DMS53 treated with DMSO at 0.1 percent for 48 hours (cell line): ENCODE measurements around the gene ERCC1.
"Not testable (repeated sequence)": the region's sequence is repeated elsewhere in the genome, so short reads cannot be mapped to it uniquely, and the experiment has no call there.

Source experiments
- DNase-seq: peaks from one replicate; lab custom pipeline; 2025; ENCODE audit not compliant: unreplicated experiment; lab: John Stamatoyannopoulos, UW

ERCC1 gene

GRCh38 chr19:45431008-45431407 is 7.3 kb upstream of the ERCC1 start:
- not testable (repeated sequence) for DNase-seq

- DNase-seq, result not testable (repeated sequence)
These were observed 6.2 kb upstream of the ERCC1 start for GRCh38 chr19:45429896-45430295.

DNA sequence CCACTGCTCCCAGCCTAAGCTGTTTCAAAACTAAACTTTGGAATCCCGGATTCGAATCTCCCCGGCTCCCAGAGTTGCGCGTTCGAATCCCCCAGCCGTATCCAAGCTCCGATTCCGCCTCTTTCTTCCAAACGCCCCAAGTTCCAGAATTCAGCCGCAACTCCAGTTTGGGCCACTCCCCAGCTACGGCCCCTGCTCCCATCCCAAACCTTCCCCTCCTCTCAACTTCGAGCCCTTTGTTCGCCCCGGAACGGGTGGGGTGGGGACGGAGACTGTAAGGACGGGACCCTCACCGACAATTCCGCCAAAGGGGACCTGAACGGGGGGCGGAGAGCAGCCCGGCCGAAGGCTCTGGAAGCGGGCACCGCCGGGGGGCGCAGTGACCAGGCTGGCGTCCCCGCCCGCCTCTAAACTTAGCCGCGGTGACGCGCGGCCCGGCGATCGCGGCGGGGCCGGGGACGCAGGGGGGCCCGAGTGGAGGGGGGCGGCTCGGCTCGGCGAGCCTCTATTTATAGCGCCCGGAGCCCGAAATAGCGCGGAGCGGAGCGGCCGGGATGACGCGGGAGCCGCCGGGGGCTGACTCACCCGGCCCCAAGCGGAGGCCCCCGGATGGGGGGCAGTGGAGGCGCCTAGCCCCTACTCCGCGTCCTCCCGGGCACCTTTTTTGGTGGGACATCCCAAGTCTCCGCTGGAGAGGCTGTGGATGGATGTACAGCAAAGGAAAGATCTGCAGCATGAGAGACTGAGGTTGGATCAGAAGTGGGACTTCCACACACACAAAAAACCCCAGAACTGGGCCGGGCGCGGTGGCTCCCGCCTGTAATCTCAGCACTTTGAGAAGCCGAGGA is 4.9 kb upstream of the ERCC1 start:
- no peak for DNase-seq

DNA sequence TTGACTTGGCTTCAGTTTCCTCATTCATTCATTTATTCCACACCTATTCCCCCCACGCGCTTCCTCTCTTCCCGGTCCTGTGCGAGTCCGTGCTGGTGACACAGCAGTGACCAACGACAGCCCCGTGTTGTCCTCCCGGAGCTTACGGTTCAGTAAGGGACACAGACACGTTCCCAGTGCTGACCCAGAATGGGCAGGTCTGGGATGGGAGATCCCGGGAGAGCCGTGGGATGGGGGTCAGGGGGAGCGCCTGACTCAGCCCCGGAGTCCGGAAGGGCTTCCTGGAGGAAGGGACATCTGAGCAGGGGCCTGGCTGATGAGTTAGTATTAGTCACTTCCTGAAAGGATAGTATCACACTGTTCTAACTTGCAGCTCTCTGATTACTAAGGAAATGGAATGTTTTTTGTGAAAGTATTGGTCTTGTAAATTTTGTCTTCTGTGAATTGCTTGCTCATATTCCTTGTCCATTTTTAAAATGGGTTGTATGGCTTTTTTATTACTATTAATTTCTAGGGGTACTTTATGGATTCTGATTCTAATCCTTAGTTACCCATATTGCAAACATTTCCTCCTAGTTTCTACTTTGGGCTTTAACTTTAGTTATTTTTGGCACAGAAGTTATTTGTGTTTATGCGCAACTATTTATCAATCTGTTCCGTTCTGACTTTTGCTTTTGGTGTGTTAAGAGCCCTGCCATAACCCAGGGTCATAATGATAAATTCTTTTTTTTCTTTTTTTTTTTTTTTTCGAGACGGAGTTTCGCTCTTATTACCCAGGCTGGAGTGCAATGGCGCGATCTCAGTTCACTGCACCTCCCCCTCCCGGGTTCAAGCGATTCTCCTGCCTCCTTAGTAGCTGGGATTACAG is 708 bp upstream of the ERCC1 start:
- DNase-seq, result peak; percentile 76

- DNase-seq, result no peak
These were observed 606 bp downstream of the ERCC1 start for GRCh38 chr19:45423033-45423588.

DNA sequence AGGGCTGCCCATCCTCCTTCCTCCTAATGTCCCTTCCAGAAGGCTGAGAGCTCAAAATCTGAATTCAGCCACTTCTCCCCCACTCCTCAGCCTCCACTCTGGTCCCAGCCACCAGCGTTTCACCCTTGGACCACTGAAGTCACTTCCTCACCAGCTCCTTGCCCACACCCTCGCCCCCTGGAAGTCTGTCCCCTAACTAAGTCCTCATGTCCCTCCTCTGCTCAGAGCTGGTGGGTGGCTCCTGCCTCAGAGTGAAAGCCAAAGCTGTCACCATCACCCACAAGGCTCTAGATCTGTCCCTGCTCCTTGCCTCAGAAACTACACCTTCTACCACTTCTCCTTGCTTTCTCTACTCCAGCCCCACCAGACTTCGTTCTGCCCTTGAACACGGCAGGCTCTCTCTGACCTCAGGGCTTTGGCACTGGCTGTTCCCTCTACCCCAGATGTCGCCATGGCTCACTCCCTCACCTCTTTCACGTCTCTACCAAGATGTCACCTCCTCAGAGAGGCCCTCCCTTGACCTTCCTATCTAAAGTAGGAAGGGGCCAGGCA is 1.7 kb downstream of the ERCC1 start:
- no peak for DNase-seq

DNA sequence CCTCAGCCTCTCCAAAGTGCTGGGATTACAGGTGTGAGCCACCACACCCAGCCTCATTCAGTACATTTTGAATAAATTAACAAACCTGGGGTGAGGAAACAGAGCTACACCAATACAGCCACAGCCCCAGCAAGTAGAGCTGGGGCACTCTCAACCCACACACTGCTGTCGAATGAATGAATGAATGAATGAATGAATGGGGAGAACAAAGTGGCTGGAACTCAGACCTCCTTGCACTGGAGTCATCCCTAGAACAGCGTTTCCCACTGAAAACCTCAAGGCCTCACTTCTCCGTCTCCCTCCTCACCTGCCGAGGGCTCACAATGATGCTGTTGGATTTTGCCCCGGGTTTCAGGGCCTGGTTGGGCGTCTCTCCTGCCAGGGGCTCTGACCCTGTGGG is 2.8 kb downstream of the ERCC1 start:
- no peak for DNase-seq

- DNase-seq, result no peak
These were observed 3.4 kb downstream of the ERCC1 start for GRCh38 chr19:45420356-45420755.

DNA sequence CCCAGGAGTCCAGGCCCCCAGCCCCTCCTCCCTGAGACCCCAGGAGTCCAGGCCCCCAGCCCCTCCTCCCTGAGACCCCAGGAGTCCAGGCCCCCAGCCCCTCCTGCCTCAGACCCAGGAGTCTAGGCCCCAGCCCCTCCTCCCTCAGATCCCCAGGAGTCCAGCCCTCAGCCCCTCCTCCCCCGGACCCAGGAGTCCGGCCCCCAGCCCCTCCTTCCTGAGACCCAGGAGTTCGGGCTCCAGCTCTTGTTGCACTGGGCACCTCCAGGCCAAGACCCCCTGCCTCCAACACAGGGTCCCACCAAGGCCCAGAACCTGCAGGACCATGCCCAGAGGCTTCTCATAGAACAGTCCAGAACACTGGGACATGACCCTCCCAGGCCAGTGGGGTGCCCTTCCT is 3.8 kb downstream of the ERCC1 start:
- no peak for DNase-seq

DNA sequence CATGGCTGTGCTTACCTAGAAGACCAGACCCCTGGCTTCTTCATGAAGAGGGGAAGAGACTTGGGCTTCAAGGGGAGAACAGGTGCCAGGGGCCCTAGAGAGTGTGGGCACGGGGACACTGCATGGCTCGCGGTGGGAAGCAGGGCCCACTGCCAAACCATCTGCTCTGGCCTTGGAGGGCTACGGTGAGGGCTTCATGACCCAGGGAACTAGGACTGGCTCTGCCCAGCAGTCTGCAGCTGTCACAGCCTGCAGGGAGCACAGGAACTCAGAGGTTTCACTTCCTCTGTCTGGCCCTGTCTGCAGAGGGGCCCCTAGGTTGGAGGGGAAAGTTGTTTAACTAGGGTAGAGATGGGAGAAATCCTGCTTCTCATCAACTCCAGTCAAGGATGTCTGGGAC is 4.3 kb downstream of the ERCC1 start:
- DNase-seq, result no peak

DNA sequence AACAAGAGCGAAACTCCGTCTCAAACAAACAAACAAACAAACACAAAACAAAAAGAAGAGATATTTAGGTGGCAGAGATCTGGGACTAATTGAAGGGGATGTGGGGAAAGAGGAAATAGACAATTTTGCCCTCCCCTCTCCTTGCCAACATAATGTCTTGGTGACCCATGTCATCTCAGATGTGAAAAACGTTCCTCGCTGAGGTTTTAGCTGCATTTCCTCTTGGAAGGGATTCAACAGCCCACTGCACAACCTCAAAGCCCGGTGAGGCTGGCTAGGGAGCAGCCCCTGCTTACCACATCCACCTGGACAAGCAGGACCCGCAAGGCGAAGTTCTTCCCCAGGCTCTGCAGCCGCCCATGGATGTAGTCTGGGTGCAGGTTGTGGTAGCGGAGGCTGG is 4.9 kb downstream of the ERCC1 start:
- no peak for DNase-seq

- no peak for DNase-seq
These were observed 6.6 kb downstream of the ERCC1 start for GRCh38 chr19:45417151-45417550.

DNA sequence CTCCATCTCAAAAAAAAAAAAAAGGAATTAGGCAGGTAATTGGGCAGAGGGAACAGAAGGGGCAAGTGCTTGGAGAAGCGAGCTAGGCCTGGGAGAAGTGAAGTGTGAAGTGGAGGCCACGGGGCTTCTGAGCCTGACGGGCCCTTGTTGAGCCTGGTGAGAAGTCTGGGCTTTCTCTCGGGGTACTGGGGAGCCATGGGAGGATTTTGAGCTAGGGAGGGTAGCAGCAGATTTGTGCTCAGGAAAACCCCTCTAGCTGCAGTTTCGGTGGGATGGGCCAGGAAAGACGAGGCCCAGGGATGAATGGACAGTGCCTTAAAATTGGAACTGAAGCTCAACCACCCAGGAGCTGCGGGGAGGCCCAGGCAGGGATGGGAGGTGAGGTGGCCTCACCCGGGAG is 9.2 kb downstream of the ERCC1 start:
- no peak for DNase-seq

DNA sequence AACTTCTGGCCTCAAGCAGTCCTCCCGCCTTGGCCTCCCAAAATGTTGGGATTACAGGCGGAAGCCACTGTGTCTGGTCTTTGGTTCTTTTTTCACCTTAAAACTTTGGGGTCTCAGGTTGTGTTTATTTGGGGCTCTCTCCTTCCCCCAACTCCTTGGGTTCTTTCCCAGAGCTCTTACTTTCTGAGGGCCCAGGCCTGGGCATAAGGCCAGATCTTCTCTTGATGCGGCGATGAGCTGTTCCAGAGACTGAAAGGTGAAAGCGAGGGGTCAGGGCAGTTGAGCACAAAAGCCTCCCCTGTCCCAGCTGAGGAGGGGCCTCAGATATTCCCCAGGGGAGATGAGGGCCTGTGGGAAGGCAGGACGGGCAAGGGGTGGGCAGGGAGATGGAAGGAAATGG is 10.2 kb downstream of the ERCC1 start:
- DNase-seq, result no peak

- DNase-seq, result not testable (repeated sequence)
These were observed 13.4 kb downstream of the ERCC1 start for GRCh38 chr19:45410330-45410729.

GRCh38 chr19:45409557-45409920 is 14.2 kb downstream of the ERCC1 start:
- DNase-seq, result no peak

GRCh38 chr19:45408830-45409556 is 14.7 kb downstream of the ERCC1 start:
- DNase-seq, result no peak

GRCh38 chr19:45408121-45408520 is 15.6 kb downstream of the ERCC1 start:
- DNase-seq, result no peak

DNA sequence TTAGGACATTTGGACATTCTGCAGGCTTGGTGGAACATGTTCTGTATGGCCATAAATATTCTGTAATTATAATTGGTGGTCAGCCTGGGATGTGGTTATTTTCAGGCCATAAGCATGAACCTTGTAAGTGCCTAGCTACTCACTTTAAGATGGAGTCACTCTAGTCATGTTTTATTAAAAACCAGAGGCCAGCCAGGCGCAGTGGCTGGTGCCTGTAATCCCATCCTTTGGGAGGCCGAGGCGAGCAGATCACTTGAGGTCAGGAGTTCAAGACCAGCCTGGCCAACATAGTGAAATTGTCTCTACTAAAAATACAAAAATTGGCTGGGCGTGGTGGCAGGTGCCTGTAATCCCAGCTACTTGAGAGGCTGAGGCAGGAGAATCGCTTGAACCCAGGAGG is 16.1 kb downstream of the ERCC1 start:
- DNase-seq, result not testable (repeated sequence)

DNA sequence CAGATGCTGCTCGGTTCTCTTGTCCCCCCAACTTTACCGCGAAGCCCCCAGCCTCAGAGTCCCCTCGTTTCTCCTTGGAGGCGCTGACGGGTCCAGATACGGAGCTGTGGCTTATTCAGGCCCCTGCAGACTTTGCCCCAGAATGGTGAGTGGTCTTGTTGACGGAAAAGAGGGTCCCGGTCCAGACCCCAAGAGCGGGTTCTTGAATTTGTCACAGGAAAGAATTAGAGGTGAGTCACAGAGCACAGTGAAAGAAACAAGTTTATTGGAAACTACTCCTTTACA is 16.7 kb downstream of the ERCC1 start:
- DNase-seq, result no peak
